ENCODE measurements around the gene ZNF557. TPM values are rescaled to one million over a fixed set of nuclear protein-coding genes. Genes with fewer than 3 reads are reported as not detected.

ZNF557 gene
- total RNA-seq, 1 experiment from 2014 or later, result 7.8 TPM

GRCh38 chr19:7113233-7113632, 43.7 kb downstream of the ZNF557 start:
- no TSS peak for BruUV-seq (replicated peaks)
- H3K4me2 ChIP-seq (ENCODE audit: low read length), result no peak overlapping the region
- CTCF ChIA-PET, result no interaction called here

More at GRCh38 chr19:7113233-7113632, 43.7 kb downstream of the ZNF557 start:
- H4K20me1 ChIP-seq (ENCODE audit: insufficient read depth), result no peaks in the 10 kb centered on the region
- no peaks in the 10 kb centered on the region for H3K9me2 ChIP-seq (ENCODE audit: insufficient read depth)
- no peak overlapping the region for H2AFZ ChIP-seq (ENCODE audit: low read depth, low read length, poor library complexity, severe bottlenecking)
- no peaks in the 10 kb centered on the region for H3K4me1 ChIP-seq (ENCODE audit: control insufficient read depth in 1 of 2, insufficient read depth in 2 of 2, low read length in 2 of 2)
- H3K27me3 ChIP-seq (ENCODE audit: insufficient read depth, low read length), result no peaks in the 10 kb centered on the region
- H3K27ac ChIP-seq (ENCODE audit: low read depth, low read length), result no peak overlapping the region
- no peak for DNase-seq (ENCODE audit: low read depth, low spot score)
- ChIA-PET POLR2A (no interaction called here), RAD21 (ENCODE audit: low non-redundant PET in 1 of 2, low total read pairs in 2 of 2, uncharacterized antibody in 2 of 2, unreplicated experiment in 2 of 2) (no interaction called here)
- no peak overlapping the region for H3K9ac ChIP-seq (ENCODE audit: low read length)
- H3K4me3 ChIP-seq (replicated peaks in 1 of 2; ENCODE audit: low read depth in 1 of 2, low read length in 2 of 2), result no peak overlapping the region
- H3K79me2 ChIP-seq (ENCODE audit: insufficient read depth, low read length), result no peaks in the 10 kb centered on the region
- H3K36me3 ChIP-seq (ENCODE audit: control insufficient read depth in 1 of 2, insufficient read depth in 2 of 2, low read length in 2 of 2), result no peaks in the 10 kb centered on the region
- intact Hi-C loops (cut with micrococcal nuclease), result no loop called here
- no peak for ATAC-seq
- H3K9me3 ChIP-seq (ENCODE audit: control insufficient read depth in 1 of 2, insufficient read depth in 1 of 2, low read depth in 1 of 2, low read length in 2 of 2), result no peaks in the 10 kb centered on the region
- peak; percentile 55 for TF ChIP-seq REST (IDR thresholded peaks at IDR 0.05; ENCODE audit: low read depth)
- no peak for TF ChIP-seq CBX3 (IDR thresholded peaks at IDR 0.05; ENCODE audit: low read depth)
- TF ChIP-seq POLR2AphosphoS5 (IDR thresholded peaks at IDR 0.05; ENCODE audit: low read depth, low read length), result no peak
